Measurements from ENCODE around the gene SCN9A.

Gene SCN9A

DNA sequence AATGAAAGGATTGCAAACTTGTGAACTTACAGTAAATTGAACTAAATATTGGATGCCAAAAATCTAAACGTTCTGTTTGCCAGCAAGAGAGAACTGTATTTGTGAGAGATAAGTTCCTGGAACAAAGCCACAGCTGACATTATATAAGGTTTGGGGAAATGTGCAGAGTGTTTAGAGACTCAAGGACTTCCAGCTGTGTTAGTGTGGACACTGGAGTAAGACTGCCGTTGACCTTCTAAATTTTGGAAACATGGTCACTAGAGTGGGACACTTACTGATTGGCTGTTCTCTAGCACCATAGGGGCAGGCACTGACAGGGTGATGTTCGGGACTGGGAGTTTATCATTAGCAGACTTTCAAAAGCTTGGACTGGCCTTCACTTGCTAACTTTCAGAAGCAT, 40.5 kb downstream of the SCN9A start:
- Mint-ChIP-seq H3K27ac (peak overlapping the region; percentile 23 to 90 (median 73)), H3K27me3 (ENCODE audit: low read depth) (no peaks in the 10 kb centered on the region), H3K36me3 (ENCODE audit: low read depth) (no peaks in the 10 kb centered on the region), H3K4me3 (no peak overlapping the region), H3K4me1 (peaks cover 10% of the 10 kb centered on the region), H3K9me3 (no peaks in the 10 kb centered on the region)
- no peak for TF ChIP-seq CTCF (IDR thresholded peaks at IDR 0.05; ENCODE audit: unreplicated experiment in 3 of 3)

DNA sequence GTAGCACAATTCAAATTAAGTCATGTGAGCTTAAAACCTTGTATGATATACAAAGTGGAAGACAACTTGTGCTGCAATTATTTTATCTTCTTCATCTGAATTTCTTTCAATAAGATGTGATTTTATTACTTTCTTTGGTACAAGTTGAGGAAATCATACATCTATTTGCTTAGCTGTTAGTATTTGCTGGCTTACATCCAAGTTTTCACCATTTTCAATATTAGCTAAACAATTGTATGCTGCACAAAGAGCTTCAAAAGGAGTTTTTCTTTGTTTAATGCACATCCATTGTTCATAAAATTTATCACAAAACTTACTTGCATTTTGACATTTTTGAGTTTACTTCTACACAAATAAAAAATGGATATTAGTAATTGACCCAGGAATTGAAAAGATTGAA, 40.9 kb downstream of the SCN9A start:
- H3K36me3 Mint-ChIP-seq (ENCODE audit: low read depth), result no peaks in the 10 kb centered on the region
- H3K4me3 Mint-ChIP-seq, result no peak overlapping the region
- no peaks in the 10 kb centered on the region for H3K27me3 Mint-ChIP-seq (ENCODE audit: low read depth)
- peaks cover 9% of the 10 kb centered on the region for H3K4me1 Mint-ChIP-seq
- no peak for TF ChIP-seq CTCF (IDR thresholded peaks at IDR 0.05; ENCODE audit: unreplicated experiment in 3 of 3)
- peak overlapping the region in 1 of 3 experiments; percentile 90 for H3K27ac Mint-ChIP-seq
- H3K9me3 Mint-ChIP-seq, result no peaks in the 10 kb centered on the region

DNA sequence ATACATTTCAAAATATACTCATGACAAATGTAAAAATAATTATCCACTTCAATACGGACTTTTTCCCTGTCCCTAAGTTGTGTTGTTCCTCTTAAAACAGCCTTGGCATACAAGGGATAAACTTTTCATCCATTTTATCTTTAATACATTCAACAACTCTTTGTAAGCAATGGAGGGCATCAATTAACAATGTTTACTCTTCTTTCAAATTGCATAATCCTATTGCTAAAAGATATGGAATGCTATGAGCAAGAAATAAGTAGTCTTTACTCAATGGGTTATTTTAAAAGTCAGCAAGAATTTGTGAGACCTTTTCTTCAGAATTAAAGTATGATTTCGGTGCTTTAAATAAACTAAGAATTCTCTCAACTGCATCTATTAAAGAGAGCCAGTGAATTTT, 41.9 kb downstream of the SCN9A start:
- peaks cover 7% of the 10 kb centered on the region for H3K4me1 Mint-ChIP-seq
- H3K36me3 Mint-ChIP-seq (ENCODE audit: low read depth), result no peaks in the 10 kb centered on the region
- H3K27ac Mint-ChIP-seq, result no peak overlapping the region
- no peaks in the 10 kb centered on the region for H3K9me3 Mint-ChIP-seq
- H3K4me3 Mint-ChIP-seq, result no peak overlapping the region
- no peaks in the 10 kb centered on the region for H3K27me3 Mint-ChIP-seq (ENCODE audit: low read depth)
- TF ChIP-seq CTCF (IDR thresholded peaks at IDR 0.05; ENCODE audit: unreplicated experiment in 3 of 3), result no peak

GRCh38 chr2:166332106-166332505, 43.6 kb downstream of the SCN9A start:
- Mint-ChIP-seq H3K27me3 (ENCODE audit: low read depth) (no peaks in the 10 kb centered on the region), H3K36me3 (ENCODE audit: low read depth) (no peaks in the 10 kb centered on the region), H3K9me3 (no peaks in the 10 kb centered on the region), H3K27ac (no peak overlapping the region), H3K4me3 (no peak overlapping the region), H3K4me1 (peaks cover 7% of the 10 kb centered on the region)
- no peak for TF ChIP-seq CTCF (IDR thresholded peaks at IDR 0.05; ENCODE audit: unreplicated experiment in 3 of 3)

DNA sequence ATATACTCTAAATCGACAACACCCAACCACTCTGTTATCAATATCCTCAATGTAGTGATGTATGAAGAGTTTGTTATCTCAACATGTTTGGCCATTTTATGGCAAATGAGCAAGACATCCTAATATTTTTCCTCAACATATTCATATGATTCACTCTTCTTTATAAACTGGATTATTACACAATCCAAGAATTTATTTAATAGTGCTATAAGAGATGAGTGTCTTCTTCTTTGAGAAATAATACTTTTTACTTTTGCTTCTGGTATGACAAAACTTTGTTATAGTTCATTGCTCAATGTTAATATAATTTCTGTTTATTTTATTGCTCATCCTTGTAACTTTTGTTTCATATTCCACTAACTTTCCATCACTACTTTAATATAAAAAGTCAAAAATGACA, 44.3 kb downstream of the SCN9A start:
- Mint-ChIP-seq H3K27me3 (ENCODE audit: low read depth) (no peaks in the 10 kb centered on the region), H3K9me3 (no peaks in the 10 kb centered on the region), H3K4me1 (peaks cover 7% of the 10 kb centered on the region), H3K36me3 (ENCODE audit: low read depth) (no peaks in the 10 kb centered on the region), H3K27ac (no peak overlapping the region), H3K4me3 (no peak overlapping the region)
- TF ChIP-seq CTCF (IDR thresholded peaks at IDR 0.05; ENCODE audit: unreplicated experiment in 3 of 3), result no peak

DNA sequence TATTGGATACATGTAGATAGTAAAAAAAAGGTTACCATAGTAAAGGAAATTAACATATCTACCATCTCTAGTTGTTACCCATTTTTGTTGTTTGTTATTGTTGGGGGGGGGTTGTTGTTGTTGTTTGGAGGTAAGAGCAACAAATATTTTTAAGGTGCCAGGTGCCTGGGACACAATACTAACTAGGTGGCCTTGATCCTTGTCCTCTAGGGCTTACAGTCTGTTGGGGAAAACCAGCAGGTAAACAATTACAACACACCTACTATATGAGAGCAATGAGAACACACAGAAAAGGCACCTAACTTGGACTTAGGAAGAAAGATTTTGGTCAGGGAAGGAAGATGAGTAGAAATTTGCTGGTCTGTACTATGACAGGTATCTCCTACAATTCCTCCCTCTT, 46.3 kb downstream of the SCN9A start:
- no peaks in the 10 kb centered on the region for H3K9me3 Mint-ChIP-seq
- no peak overlapping the region for H3K27ac Mint-ChIP-seq
- H3K4me1 Mint-ChIP-seq, result no peaks in the 10 kb centered on the region
- no peaks in the 10 kb centered on the region for H3K27me3 Mint-ChIP-seq (ENCODE audit: low read depth)
- no peak for TF ChIP-seq CTCF (IDR thresholded peaks at IDR 0.05; ENCODE audit: unreplicated experiment in 3 of 3)
- no peak overlapping the region for H3K4me3 Mint-ChIP-seq
- H3K36me3 Mint-ChIP-seq (ENCODE audit: low read depth), result no peaks in the 10 kb centered on the region

Data from nephron (organoid).